HG03097 (cell line): ENCODE results near the gene HOXA5.

ENCODE experiments used
- ATAC-seq: cut with Tn5 transposase; IDR thresholded peaks from one replicate; pipeline ENCODE4 v1.9.1; 2021; ENCODE audit not compliant: unreplicated experiment, low FRiP score

HOXA5 gene

GRCh38 chr7:27161214-27161720 is 17.8 kb upstream of the HOXA5 start:
- no peak for ATAC-seq

- ATAC-seq = peak; percentile 51
Observed at GRCh38 chr7:27160546-27161213, 17.2 kb upstream of the HOXA5 start.

DNA sequence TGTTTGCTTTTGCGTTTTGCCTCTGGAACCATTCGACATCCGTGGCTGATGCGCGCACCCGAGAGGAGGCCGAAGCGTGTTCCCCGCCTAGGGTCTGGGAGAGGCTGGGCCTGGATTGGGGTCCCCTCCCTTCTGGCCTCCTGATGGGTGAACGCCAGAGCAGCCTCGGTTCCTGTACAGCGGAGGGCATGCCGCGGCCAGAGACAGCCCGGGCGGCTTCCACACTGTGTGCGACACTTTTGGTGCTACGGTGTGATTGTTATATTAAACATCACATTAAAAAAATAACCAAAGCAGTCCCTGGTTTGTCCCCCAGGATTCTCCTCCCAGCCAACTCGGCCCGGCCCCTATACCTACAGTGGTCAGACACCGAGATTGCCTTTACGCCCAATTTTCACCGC is 16.7 kb upstream of the HOXA5 start:
- no peak for ATAC-seq

DNA sequence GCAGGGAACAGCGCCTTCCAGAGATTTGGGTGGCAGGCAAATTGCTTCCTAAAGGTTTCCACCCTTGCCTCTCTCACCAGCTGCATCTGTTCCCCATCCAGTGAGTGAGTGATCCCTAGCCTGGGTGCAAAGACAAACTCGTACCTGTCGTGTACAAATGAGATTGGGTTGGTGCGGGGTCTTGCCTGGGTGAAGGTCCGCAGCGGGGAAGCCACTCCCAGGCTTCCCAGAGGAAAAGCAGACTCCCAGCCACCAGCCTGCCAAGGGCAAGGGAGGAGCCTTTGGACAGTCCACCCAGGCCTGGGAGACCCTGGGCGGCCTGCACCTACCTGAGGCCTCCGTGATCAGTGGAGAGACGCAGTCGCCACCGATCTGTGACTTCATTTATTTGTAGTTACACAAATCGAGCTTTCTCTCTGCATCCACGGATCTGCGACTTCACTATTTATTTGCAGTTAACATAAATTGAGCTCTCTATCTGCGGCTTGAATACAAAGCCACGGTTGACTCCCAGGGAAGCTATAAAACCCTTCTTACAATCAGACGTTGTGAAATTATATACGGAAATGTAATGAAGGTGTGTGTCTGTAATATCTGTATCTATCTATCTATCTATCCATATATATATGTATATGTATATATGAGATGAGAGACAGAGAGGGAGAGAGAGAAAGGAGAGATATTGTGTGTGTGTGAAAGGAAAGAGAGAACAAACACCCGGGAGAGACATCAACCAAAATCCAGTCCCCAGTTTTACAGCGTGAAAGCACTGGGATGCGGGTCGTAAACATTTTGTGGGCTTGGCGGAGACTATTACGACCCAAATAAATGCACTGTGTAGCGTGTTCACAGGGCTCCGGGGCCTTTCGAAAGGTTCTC is 16.0 kb upstream of the HOXA5 start:
- ATAC-seq = no peak

GRCh38 chr7:27158436-27159265 is 15.2 kb upstream of the HOXA5 start:
- no peak for ATAC-seq

GRCh38 chr7:27157702-27158431 is 14.4 kb upstream of the HOXA5 start:
- ATAC-seq = no peak

- ATAC-seq = no peak
Observed at GRCh38 chr7:27156916-27157701, 13.6 kb upstream of the HOXA5 start.

DNA sequence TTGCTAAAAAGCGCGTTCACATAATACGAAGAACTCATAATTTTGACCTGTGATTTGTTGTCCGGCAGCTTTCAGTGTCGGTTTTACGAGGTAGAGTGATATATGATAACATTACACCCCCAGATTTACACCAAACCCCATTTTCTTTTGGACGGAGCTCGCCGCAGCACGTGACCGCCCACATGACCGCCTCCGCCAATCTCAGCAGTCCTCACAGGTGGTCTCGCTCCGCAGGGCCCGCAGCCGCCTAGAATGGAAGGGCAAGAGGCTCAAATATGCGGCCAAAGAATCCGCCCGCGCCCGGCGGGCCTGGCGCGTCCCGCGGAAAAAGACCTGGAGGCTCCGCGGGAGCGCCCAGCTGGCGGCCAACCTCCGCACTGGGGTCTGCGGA is 13.0 kb upstream of the HOXA5 start, which contains the start of gene HOXA7:
Gene HOXA7 (minus strand): TSS at position 168 of the 391 bp plus-strand sequence. CDS start 130 bp downstream, at position 38.
- no peak for ATAC-seq

- no peak for ATAC-seq
Observed at GRCh38 chr7:27155816-27156507, 12.5 kb upstream of the HOXA5 start.

- ATAC-seq = no peak
Observed at GRCh38 chr7:27154901-27155815, 11.7 kb upstream of the HOXA5 start.

GRCh38 chr7:27154369-27154768 is 10.9 kb upstream of the HOXA5 start:
- ATAC-seq = no peak

GRCh38 chr7:27153526-27153925 is 10.0 kb upstream of the HOXA5 start:
- ATAC-seq = no peak

DNA sequence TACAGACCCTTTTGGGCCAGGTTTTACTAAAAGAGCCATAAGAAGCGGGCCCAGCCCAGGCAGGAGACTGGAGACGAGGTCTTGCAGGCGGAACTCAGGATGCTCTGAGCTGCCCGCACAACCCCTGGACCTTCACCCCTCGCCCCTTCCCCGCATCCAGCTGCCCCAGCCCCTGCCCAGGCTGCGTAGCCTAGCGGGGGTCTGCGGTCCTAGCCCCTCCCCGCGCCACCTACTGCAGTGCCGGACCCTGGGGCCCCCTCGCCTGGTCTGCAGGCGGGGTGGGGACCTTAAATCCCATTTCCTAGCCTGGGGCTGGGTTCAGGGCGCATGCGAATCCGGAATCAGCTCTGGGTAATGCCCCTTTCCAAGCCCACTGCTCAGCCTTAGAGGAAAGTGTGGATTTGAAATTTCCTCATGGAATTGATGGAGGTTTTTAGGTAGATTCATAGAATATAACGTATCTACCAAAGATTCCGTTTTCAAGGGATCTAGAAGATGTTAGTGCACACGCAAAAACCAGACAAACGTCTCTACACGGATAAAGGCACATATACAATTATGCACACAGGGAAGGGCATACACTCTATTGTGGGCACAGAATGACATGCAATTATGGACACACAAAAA is 9.4 kb upstream of the HOXA5 start:
- no peak for ATAC-seq

DNA sequence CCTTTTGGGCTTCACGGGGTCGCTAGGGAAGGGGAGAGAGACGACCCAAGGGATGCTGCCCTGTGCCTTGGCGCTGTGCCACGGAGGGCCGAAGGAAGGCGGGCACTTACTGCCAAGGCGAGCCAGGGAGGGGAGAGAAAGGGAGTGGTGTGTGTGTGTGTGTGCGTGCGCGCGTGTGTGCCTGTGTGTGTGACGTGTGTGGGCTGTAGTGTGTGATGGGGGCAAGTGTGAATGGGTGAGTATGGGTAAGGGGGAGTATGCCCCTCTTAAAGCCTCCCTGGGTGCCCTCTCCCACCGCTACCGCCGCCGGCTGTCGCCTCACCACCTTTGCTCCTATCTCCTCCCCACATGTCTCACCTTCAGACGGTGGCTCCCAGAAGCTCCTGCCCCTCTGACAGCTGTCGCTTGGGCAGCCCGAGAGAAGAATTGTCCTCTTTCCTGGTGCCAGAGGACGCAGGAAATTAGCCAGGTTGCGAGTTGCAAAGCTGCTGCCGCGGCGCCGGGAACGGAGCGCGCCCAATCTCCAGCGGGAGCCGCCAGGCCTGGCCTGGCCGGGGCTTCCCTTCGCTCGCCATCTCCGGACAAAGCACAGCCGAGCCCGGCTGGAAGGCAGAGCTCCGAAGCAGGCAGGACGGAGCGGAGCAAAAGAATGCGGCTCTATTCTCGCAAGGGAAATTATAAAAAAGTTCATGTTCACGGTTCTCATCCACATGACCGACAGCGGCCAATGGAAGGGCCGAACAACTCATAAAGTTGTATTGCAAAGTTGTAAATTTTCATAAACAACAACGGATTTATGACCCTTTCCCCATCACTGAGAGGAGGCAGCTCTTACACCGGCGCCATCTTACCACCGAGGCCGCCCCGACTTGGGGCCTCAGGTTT is 8.7 kb upstream of the HOXA5 start, which contains the start of gene HOXA3:
Gene HOXA3 (minus strand): TSS at position 653 of the 885 bp plus-strand sequence. CDS start 41,943 bp downstream, outside the sequence.
- ATAC-seq = no peak

- ATAC-seq = no peak
Observed at GRCh38 chr7:27151341-27151930, 8.0 kb upstream of the HOXA5 start.
